Nephron progenitor cell (in vitro differentiated cells): ENCODE results near the gene SLC35G1.

Experiments used
- DNase-seq: peaks from one replicate; pipeline ENCODE4 v3.0.0; 2021
- H3K27ac Mint-ChIP-seq: 2 replicates; pipeline ENCODE4 v1.8.0; 2021; ENCODE audit warnings: mild to moderate bottlenecking, moderate library complexity, mixed read lengths
- H3K27me3 Mint-ChIP-seq: 2 replicates; pipeline ENCODE4 v1.8.0; 2021; ENCODE audit warnings: mild to moderate bottlenecking, low read depth, mixed read lengths; ENCODE audit not compliant: poor library complexity
- H3K36me3 Mint-ChIP-seq: 2 replicates; pipeline ENCODE4 v1.8.0; 2021; ENCODE audit warnings: low read depth, mixed read lengths
- H3K4me1 Mint-ChIP-seq: 2 replicates; pipeline ENCODE4 v1.8.0; 2021; ENCODE audit warnings: mixed read lengths
- H3K4me3 Mint-ChIP-seq: 2 replicates; pipeline ENCODE4 v1.8.0; 2021; ENCODE audit warnings: mild to moderate bottlenecking, moderate library complexity, mixed read lengths
- H3K9me3 Mint-ChIP-seq: 2 replicates; pipeline ENCODE4 v1.8.0; 2021; ENCODE audit warnings: mild to moderate bottlenecking, moderate library complexity, mixed read lengths
- CTCF ChIP-seq: fragments of 200-600 bp; sonication (generic); IDR thresholded peaks from 2 replicates; pipeline ENCODE4 v1.5.0; 2021; ENCODE audit warnings: antibody characterized with exemption

The SLC35G1 gene

GRCh38 chr10:93912444-93912843 lies 18.7 kb downstream of the SLC35G1 start:
- no peaks in the 10 kb centered on the region for H3K9me3 Mint-ChIP-seq
- H3K36me3 Mint-ChIP-seq = peaks cover 20% of the 10 kb centered on the region
- no peak overlapping the region for H3K27ac Mint-ChIP-seq
- no peaks in the 10 kb centered on the region for H3K27me3 Mint-ChIP-seq
- H3K4me3 Mint-ChIP-seq = no peak overlapping the region
- no peak for TF ChIP-seq CTCF
- DNase-seq = no peak
- peaks cover 14% of the 10 kb centered on the region for H3K4me1 Mint-ChIP-seq

- peaks cover 21% of the 10 kb centered on the region for H3K4me1 Mint-ChIP-seq
- no peak for TF ChIP-seq CTCF
Observed at GRCh38 chr10:93913706-93914105, 19.9 kb downstream of the SLC35G1 start.

GRCh38 chr10:93915598-93915997 lies 21.8 kb downstream of the SLC35G1 start:
- peaks cover 21% of the 10 kb centered on the region for H3K4me1 Mint-ChIP-seq
- H3K4me3 Mint-ChIP-seq = no peak overlapping the region
- peak overlapping the region; percentile 1 for H3K27ac Mint-ChIP-seq
- H3K36me3 Mint-ChIP-seq = peaks cover 9% of the 10 kb centered on the region
- H3K27me3 Mint-ChIP-seq = no peaks in the 10 kb centered on the region
- no peak for DNase-seq
- no peak for TF ChIP-seq CTCF
- no peaks in the 10 kb centered on the region for H3K9me3 Mint-ChIP-seq

More at GRCh38 chr10:93913706-93914105, 19.9 kb downstream of the SLC35G1 start:
- Mint-ChIP-seq H3K27ac (no peak overlapping the region), H3K36me3 (peaks cover 11% of the 10 kb centered on the region), H3K9me3 (no peaks in the 10 kb centered on the region), H3K27me3 (no peaks in the 10 kb centered on the region), H3K4me3 (no peak overlapping the region)
- no peak for DNase-seq

GRCh38 chr10:93916257-93917063 lies 22.7 kb downstream of the SLC35G1 start:
- no peaks in the 10 kb centered on the region for H3K9me3 Mint-ChIP-seq
- H3K36me3 Mint-ChIP-seq = peaks cover 9% of the 10 kb centered on the region
- TF ChIP-seq CTCF = peak; percentile 49
- H3K27ac Mint-ChIP-seq = no peak overlapping the region
- peak overlapping the region; percentile 76 for H3K4me3 Mint-ChIP-seq
- H3K4me1 Mint-ChIP-seq = peaks cover 21% of the 10 kb centered on the region
- H3K27me3 Mint-ChIP-seq = no peaks in the 10 kb centered on the region
- DNase-seq = no peak

GRCh38 chr10:93917064-93917391 lies 23.2 kb downstream of the SLC35G1 start:
- Mint-ChIP-seq H3K27ac (no peak overlapping the region), H3K4me3 (peak overlapping the region; percentile 76), H3K27me3 (no peaks in the 10 kb centered on the region), H3K9me3 (no peaks in the 10 kb centered on the region), H3K36me3 (peaks cover 9% of the 10 kb centered on the region), H3K4me1 (peaks cover 21% of the 10 kb centered on the region)
- no peak for TF ChIP-seq CTCF
- DNase-seq = no peak

- no peak for DNase-seq
- no peak for TF ChIP-seq CTCF
- peaks cover 21% of the 10 kb centered on the region for H3K4me1 Mint-ChIP-seq
- H3K9me3 Mint-ChIP-seq = no peaks in the 10 kb centered on the region
- peaks cover 9% of the 10 kb centered on the region for H3K36me3 Mint-ChIP-seq
- H3K4me3 Mint-ChIP-seq = no peak overlapping the region
- H3K27me3 Mint-ChIP-seq = no peaks in the 10 kb centered on the region
- peak overlapping the region; percentile 8 for H3K27ac Mint-ChIP-seq
Observed at GRCh38 chr10:93917821-93918220, 24.0 kb downstream of the SLC35G1 start.
